ENCODE results near the gene KIF16B. TPM values are rescaled to one million over a fixed set of nuclear protein-coding genes. Genes with fewer than 3 reads are reported as not detected.
"Not testable (repeated sequence)": the region's sequence is repeated elsewhere in the genome, so short reads cannot be mapped to it uniquely, and the experiment has no call there.

KIF16B gene
- total RNA-seq, 2 experiments from 2014 or later: 7.7 to 7.9 TPM

GRCh38 chr20:16246870-16247269, 326.4 kb downstream of the KIF16B start:
- Mint-ChIP-seq H3K36me3 (no peaks in the 10 kb centered on the region), H3K9me3 (no peaks in the 10 kb centered on the region), H3K4me1 (ENCODE audit: low read depth) (no peaks in the 10 kb centered on the region), H3K4me3 (no peak overlapping the region), H3K27ac (no peak overlapping the region), H3K27me3 (peaks cover 7% of the 10 kb centered on the region)
- DNase-seq: no peak
- intact Hi-C loops (cut with micrococcal nuclease): no loop called here
- ChIA-PET CTCF (no interaction called here), POLR2A (no interaction called here)

GRCh38 chr20:16246291-16246690, 327.0 kb downstream of the KIF16B start:
- Mint-ChIP-seq H3K4me1 (ENCODE audit: low read depth) (no peaks in the 10 kb centered on the region), H3K27me3 (peaks cover 7% of the 10 kb centered on the region), H3K9me3 (no peaks in the 10 kb centered on the region), H3K36me3 (no peaks in the 10 kb centered on the region), H3K27ac (no peak overlapping the region), H3K4me3 (no peak overlapping the region)
- DNase-seq: no peak
- ChIA-PET POLR2A (no interaction called here), CTCF (no interaction called here)
- intact Hi-C loops (cut with micrococcal nuclease): no loop called here

DNA sequence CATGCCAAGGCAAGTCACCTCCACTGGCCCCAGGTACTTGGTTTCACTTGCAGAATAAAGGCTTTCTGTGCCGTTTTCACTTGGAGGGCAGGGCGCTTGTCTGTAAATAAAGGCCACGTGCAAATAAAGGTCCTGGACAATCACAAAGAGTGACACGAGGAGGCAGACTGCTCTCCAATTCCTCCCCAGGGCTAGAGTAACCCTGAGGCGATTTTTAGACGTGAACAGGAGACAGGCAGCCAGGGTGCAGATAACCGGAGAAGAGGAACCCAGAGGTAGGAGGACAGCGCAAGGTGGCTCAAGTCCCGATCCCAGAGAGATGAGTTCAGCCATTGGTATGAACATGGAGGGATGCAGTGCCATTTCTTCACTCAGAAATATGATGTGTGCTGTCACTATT, 327.4 kb downstream of the KIF16B start:
- Mint-ChIP-seq H3K27me3 (peaks cover 7% of the 10 kb centered on the region), H3K4me3 (no peak overlapping the region), H3K27ac (no peak overlapping the region), H3K9me3 (no peaks in the 10 kb centered on the region), H3K4me1 (ENCODE audit: low read depth) (no peaks in the 10 kb centered on the region), H3K36me3 (no peaks in the 10 kb centered on the region)
- no peak for DNase-seq
- ChIA-PET CTCF (no interaction called here), POLR2A (interaction anchor here (0.6 kb wide), 1 partner anchor 1037 kb away, joined by 3 read pairs; no protein-coding TSS in a partner anchor)
- intact Hi-C loops (cut with micrococcal nuclease): no loop called here

GRCh38 chr20:16244892-16245291, 328.4 kb downstream of the KIF16B start:
- POLR2A ChIA-PET: no interaction called here
- Mint-ChIP-seq H3K9me3 (no peaks in the 10 kb centered on the region), H3K27ac (no peak overlapping the region), H3K4me3 (no peak overlapping the region), H3K4me1 (ENCODE audit: low read depth) (no peaks in the 10 kb centered on the region), H3K36me3 (no peaks in the 10 kb centered on the region), H3K27me3 (peaks cover 7% of the 10 kb centered on the region)
- CTCF ChIA-PET: interaction anchor here (0.6 kb wide), 1 partner anchor 215 kb away, joined by 3 read pairs; no protein-coding TSS in a partner anchor
- intact Hi-C loops (cut with micrococcal nuclease): no loop called here
- no peak for DNase-seq

GRCh38 chr20:16243470-16243869, 329.8 kb downstream of the KIF16B start:
- DNase-seq: no peak
- intact Hi-C loops (cut with micrococcal nuclease): no loop called here
- Mint-ChIP-seq H3K9me3 (peaks cover 3% of the 10 kb centered on the region), H3K36me3 (no peaks in the 10 kb centered on the region), H3K27ac (no peak overlapping the region), H3K27me3 (peaks cover 7% of the 10 kb centered on the region), H3K4me1 (ENCODE audit: low read depth) (no peaks in the 10 kb centered on the region), H3K4me3 (no peak overlapping the region)
- ChIA-PET CTCF (no interaction called here), POLR2A (no interaction called here)

- Mint-ChIP-seq H3K27me3 (peaks cover 5% of the 10 kb centered on the region), H3K4me1 (ENCODE audit: low read depth) (no peaks in the 10 kb centered on the region), H3K27ac (no peak overlapping the region), H3K4me3 (no peak overlapping the region), H3K36me3 (no peaks in the 10 kb centered on the region), H3K9me3 (peaks cover 14% of the 10 kb centered on the region)
- CTCF ChIA-PET: no interaction called here
- intact Hi-C loops (cut with micrococcal nuclease): no loop called here
- DNase-seq: no peak
- POLR2A ChIA-PET: no interaction called here
Observed at GRCh38 chr20:16241911-16242310, 331.3 kb downstream of the KIF16B start.

GRCh38 chr20:16240355-16240754, 332.9 kb downstream of the KIF16B start:
- CTCF ChIA-PET: no interaction called here
- no peak for DNase-seq
- POLR2A ChIA-PET: no interaction called here
- Mint-ChIP-seq H3K36me3 (no peaks in the 10 kb centered on the region), H3K27ac (no peak overlapping the region), H3K4me1 (ENCODE audit: low read depth) (no peaks in the 10 kb centered on the region), H3K4me3 (no peak overlapping the region), H3K9me3 (peaks cover 14% of the 10 kb centered on the region), H3K27me3 (peaks cover 3% of the 10 kb centered on the region)
- intact Hi-C loops (cut with micrococcal nuclease): no loop called here

DNA sequence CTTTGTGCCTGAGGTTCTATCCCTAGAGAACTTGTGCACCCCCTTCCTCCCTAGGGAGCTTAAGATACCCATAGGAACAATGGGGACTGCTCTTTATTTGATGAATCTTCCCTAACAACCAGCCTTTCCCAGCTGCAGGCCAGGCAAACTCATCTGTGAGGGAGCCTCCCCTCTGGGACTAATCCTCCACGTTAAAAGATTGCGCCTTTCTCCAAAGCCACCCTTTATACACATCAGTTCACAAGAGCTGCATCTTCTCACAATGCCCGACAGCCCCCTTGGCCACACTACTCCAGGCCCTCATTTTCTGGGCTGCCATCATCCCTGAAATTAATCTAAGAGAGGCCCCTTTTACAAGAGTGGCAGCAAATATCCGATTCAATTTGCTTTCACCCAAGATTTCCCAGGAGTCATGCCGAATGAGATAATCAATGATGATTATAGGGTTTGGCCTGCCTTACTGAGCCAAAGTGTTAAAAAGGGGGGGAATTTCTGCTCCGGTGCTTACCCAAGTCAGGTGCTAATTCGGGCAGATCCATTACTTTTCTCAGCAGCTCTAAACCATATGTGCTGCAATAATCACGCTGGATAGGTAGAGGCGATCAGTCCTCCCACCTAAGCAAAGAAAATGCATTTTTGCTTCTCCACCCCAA, 336.5 kb downstream of the KIF16B start:
- H3K9me3 Mint-ChIP-seq: peaks cover 14% of the 10 kb centered on the region
- CTCF ChIA-PET: no interaction called here
- H3K4me1 Mint-ChIP-seq (ENCODE audit: low read depth): no peaks in the 10 kb centered on the region
- POLR2A ChIA-PET: no interaction called here
- intact Hi-C loops (cut with micrococcal nuclease): no loop called here
- H3K27me3 Mint-ChIP-seq: no peaks in the 10 kb centered on the region
- no peaks in the 10 kb centered on the region for H3K36me3 Mint-ChIP-seq
- H3K27ac Mint-ChIP-seq: no peak overlapping the region
- no peak overlapping the region for H3K4me3 Mint-ChIP-seq
- no peak for DNase-seq

GRCh38 chr20:16230402-16230801, 342.8 kb downstream of the KIF16B start:
- POLR2A ChIA-PET: no interaction called here
- Mint-ChIP-seq H3K27me3 (no peaks in the 10 kb centered on the region), H3K4me3 (no peak overlapping the region)

GRCh38 chr20:16229813-16230212, 343.4 kb downstream of the KIF16B start:
- intact Hi-C loops (cut with micrococcal nuclease): no loop called here
- Mint-ChIP-seq H3K27ac (no peak overlapping the region), H3K9me3 (peaks cover 2% of the 10 kb centered on the region), H3K27me3 (no peaks in the 10 kb centered on the region), H3K36me3 (no peaks in the 10 kb centered on the region), H3K4me1 (ENCODE audit: low read depth) (no peaks in the 10 kb centered on the region), H3K4me3 (no peak overlapping the region)
- ChIA-PET CTCF (no interaction called here), POLR2A (no interaction called here)
- DNase-seq: no peak

More at GRCh38 chr20:16230402-16230801, 342.8 kb downstream of the KIF16B start:
- peaks cover 2% of the 10 kb centered on the region for H3K9me3 Mint-ChIP-seq
- no peak for DNase-seq
- intact Hi-C loops (cut with micrococcal nuclease): no loop called here
- no peaks in the 10 kb centered on the region for H3K36me3 Mint-ChIP-seq
- H3K27ac Mint-ChIP-seq: no peak overlapping the region
- CTCF ChIA-PET: no interaction called here
- no peaks in the 10 kb centered on the region for H3K4me1 Mint-ChIP-seq (ENCODE audit: low read depth)

DNA sequence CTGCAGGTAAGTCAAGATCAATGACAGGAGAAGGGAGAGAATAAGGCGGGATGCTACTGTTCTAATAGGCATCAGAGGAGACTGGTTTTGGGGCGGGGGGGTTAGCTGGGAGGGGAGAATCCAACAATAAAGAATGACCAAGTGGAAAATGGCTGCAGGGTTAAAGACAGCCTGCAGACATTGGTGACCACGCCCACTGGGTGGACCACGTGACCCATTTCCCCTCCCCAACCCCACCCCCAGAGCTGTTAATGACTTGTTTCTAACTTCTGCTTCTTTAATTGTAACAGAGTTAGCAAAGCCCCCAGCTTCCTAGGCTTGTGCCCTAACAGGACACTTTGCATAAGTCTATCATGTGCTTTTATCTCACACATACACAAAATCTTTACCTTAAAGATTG, 344.5 kb downstream of the KIF16B start:
- Mint-ChIP-seq H3K27me3 (no peaks in the 10 kb centered on the region), H3K4me1 (ENCODE audit: low read depth) (no peaks in the 10 kb centered on the region), H3K27ac (no peak overlapping the region), H3K4me3 (no peak overlapping the region), H3K9me3 (peaks cover 2% of the 10 kb centered on the region), H3K36me3 (no peaks in the 10 kb centered on the region)
- ChIA-PET CTCF (no interaction called here), POLR2A (no interaction called here)
- intact Hi-C loops (cut with micrococcal nuclease): no loop called here
- no peak for DNase-seq

DNA sequence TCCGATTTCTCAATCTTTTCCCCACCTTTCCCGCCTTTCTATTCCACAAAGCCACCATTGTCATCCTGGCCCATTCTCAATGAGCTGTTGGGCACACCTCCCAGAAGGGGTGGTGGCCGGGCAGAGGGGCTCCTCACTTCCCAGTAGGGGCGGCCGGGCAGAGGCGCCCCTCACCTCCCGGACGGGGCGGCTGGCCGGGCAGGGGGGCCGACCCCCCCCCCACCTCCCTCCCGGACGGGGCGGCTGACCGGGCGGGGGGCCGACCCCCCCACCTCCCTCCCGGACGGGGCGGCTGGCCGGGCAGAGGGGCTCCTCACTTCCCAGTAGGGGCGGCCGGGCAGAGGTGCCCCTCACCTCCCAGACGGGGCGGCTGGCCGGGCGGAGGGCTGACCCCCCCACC, 346.3 kb downstream of the KIF16B start:
- H3K36me3 Mint-ChIP-seq; H3K27me3 Mint-ChIP-seq; CTCF ChIA-PET; H3K4me1 Mint-ChIP-seq (ENCODE audit: low read depth); intact Hi-C loops (cut with micrococcal nuclease); POLR2A ChIA-PET; H3K27ac Mint-ChIP-seq; DNase-seq; H3K4me3 Mint-ChIP-seq; H3K9me3 Mint-ChIP-seq: not testable (repeated sequence)

DNA sequence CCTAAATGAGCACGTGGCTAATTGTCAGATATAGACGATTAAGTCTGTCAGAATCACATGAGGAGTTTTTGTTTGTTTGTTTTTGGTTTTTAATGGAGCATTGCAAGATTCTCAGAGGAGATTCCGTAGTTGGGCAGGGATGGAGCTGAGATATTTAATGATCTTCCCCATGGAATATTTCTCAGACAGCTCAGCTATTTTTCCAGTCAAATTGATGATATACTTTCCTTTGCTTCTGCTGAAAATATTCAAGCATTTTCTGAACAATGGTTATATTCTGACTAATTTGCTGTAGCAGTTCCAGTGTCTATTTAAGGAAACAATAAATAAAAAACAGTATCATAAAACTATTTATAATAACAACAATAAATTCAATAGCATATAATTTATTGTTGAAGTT, 348.4 kb downstream of the KIF16B start:
- Mint-ChIP-seq H3K9me3 (peaks cover 5% of the 10 kb centered on the region), H3K4me3 (no peak overlapping the region), H3K27ac (no peak overlapping the region), H3K4me1 (ENCODE audit: low read depth) (no peaks in the 10 kb centered on the region), H3K27me3 (no peaks in the 10 kb centered on the region), H3K36me3 (no peaks in the 10 kb centered on the region)
- POLR2A ChIA-PET: interaction anchor here (0.6 kb wide), 1 partner anchor 10 kb away, joined by 3 read pairs; no protein-coding TSS in a partner anchor
- CTCF ChIA-PET: no interaction called here
- no peak for DNase-seq
- intact Hi-C loops (cut with micrococcal nuclease): no loop called here

Measured in activated CD4-positive, alpha-beta memory T cell treated with anti-CD3 and anti-CD28 coated beads for 36 hours (primary cell).